WTC11 (cell line): ENCODE results near the gene HOXB6. TPM values are rescaled to one million over a fixed set of nuclear protein-coding genes. Genes with fewer than 3 reads are reported as not detected.
A peak's percentile ranks its signal among the peaks of the same experiment; 100 is the strongest.

Experiments
- ATAC-seq: fragments of 200-7000 bp; cut with Tn5 transposase; 2 replicates; pipeline ENCODE4 v1.10.0; 2021; ENCODE audit warnings: mild to moderate bottlenecking, moderate library complexity
- CTCF ChIA-PET: fragments of 300-600 bp; sonication (Branson Sonifier 250); formaldehyde crosslinking; loops from one replicate; lab custom pipeline; 2021; ENCODE audit warnings: antibody characterized with exemption; lab: Charles Lee
- POLR2A ChIA-PET: fragments of 350-600 bp; sonication (Branson Sonifier 250); formaldehyde crosslinking; loops from one replicate; lab custom pipeline; 2021; ENCODE audit warnings: antibody characterized with exemption; lab: Charles Lee
- DNase-seq: peaks from one replicate; pipeline ENCODE4 v3.0.0; 2021; ENCODE audit warnings: low spot score
- H3K27ac Mint-ChIP-seq: 2 replicates; pipeline ENCODE4 v1.8.0; 2021; ENCODE audit warnings: mixed read lengths
- H3K27me3 Mint-ChIP-seq: 2 replicates; pipeline ENCODE4 v1.8.0; 2021; ENCODE audit warnings: low read depth, mild to moderate bottlenecking, moderate library complexity, mixed read lengths
- H3K36me3 Mint-ChIP-seq: 2 replicates; pipeline ENCODE4 v1.8.0; 2021; ENCODE audit warnings: mixed read lengths
- H3K4me1 Mint-ChIP-seq: 2 replicates; pipeline ENCODE4 v1.8.0; 2022; ENCODE audit warnings: mixed read lengths
- H3K4me3 Mint-ChIP-seq: 2 replicates; pipeline ENCODE4 v1.8.0; 2021; ENCODE audit warnings: mild to moderate bottlenecking, moderate library complexity, mixed read lengths
- H3K9me3 Mint-ChIP-seq: 2 replicates; pipeline ENCODE4 v1.8.0; 2021; ENCODE audit warnings: mixed read lengths
- CREM ChIP-seq: sonication (generic); formaldehyde crosslinking; IDR thresholded peaks from 2 replicates; pipeline ENCODE4 v1.8.1; 2022; ENCODE audit warnings: mild to moderate bottlenecking, missing genetic modification reagents, moderate library complexity
- E2F4 ChIP-seq: sonication (generic); formaldehyde crosslinking; IDR thresholded peaks from 2 replicates; pipeline ENCODE4 v1.8.1; 2022; ENCODE audit warnings: low read depth, mild to moderate bottlenecking, moderate library complexity, missing genetic modification reagents, borderline replicate concordance
- EMX1 ChIP-seq: fragments of 250-450 bp; sonication (Bioruptor Pico); IDR thresholded peaks from 2 replicates; pipeline ENCODE4 v1.8.0; 2021; ENCODE audit warnings: mild to moderate bottlenecking
- FOXK1 ChIP-seq: sonication (generic); formaldehyde crosslinking; IDR thresholded peaks from 2 replicates; pipeline ENCODE4 v1.8.0; 2022; ENCODE audit warnings: mild to moderate bottlenecking, moderate library complexity, missing genetic modification reagents
- FOXP1 ChIP-seq: sonication (generic); formaldehyde crosslinking; IDR thresholded peaks from 2 replicates; pipeline ENCODE4 v1.8.0; 2022; ENCODE audit warnings: missing genetic modification reagents, mild to moderate bottlenecking, moderate library complexity, borderline replicate concordance
- JUN ChIP-seq: sonication (generic); formaldehyde crosslinking; IDR thresholded peaks from 2 replicates; pipeline ENCODE4 v1.8.0; 2023; ENCODE audit warnings: mild to moderate bottlenecking, missing genetic modification reagents
- MXD4 ChIP-seq: fragments of 250-450 bp; sonication (Bioruptor Pico); IDR thresholded peaks from 2 replicates; pipeline ENCODE4 v1.8.0; 2021; ENCODE audit warnings: mild to moderate bottlenecking, moderate library complexity, borderline replicate concordance
- NFYB ChIP-seq: sonication (generic); formaldehyde crosslinking; conservative IDR thresholded peaks from 2 replicates; pipeline ENCODE4 v1.8.0; 2022; ENCODE audit warnings: low read depth, missing genetic modification reagents
- NR2C2 ChIP-seq: sonication (generic); formaldehyde crosslinking; IDR thresholded peaks from 2 replicates; pipeline ENCODE4 v1.8.0; 2022; ENCODE audit warnings: mild to moderate bottlenecking, missing genetic modification reagents
- TP53 ChIP-seq: sonication (generic); formaldehyde crosslinking; IDR thresholded peaks from 2 replicates; pipeline ENCODE4 v1.8.1; 2023; ENCODE audit warnings: mild to moderate bottlenecking, missing genetic modification reagents
- ZBTB21 ChIP-seq: sonication (generic); formaldehyde crosslinking; IDR thresholded peaks from 2 replicates; pipeline ENCODE4 v1.8.1; 2023; ENCODE audit warnings: mild to moderate bottlenecking, missing genetic modification reagents, borderline replicate concordance
- ZNF423 ChIP-seq: fragments of 250-450 bp; sonication (Bioruptor Pico); IDR thresholded peaks from 2 replicates; pipeline ENCODE4 v2.1.2; 2022; ENCODE audit warnings: mild to moderate bottlenecking, moderate library complexity
- total RNA-seq: library from RNA; stranded (reverse); gene quantifications from 3 replicates; pipeline ENCODE4 v1.2.3, GENCODE V29; 2021
- TF ChIP-seq, protein P1 (sequence below): sonication (generic); formaldehyde crosslinking; IDR thresholded peaks from 2 replicates; pipeline ENCODE4 v1.8.1; 2022; ENCODE audit warnings: mild to moderate bottlenecking, moderate library complexity, missing genetic modification reagents
- TF ChIP-seq, protein P2 (sequence below): sonication (generic); formaldehyde crosslinking; IDR thresholded peaks from 2 replicates; pipeline ENCODE4 v1.8.0; 2022; ENCODE audit warnings: missing genetic modification reagents

The HOXB6 gene
- total RNA-seq, 1 experiment from 2014 or later, result not detected

DNA sequence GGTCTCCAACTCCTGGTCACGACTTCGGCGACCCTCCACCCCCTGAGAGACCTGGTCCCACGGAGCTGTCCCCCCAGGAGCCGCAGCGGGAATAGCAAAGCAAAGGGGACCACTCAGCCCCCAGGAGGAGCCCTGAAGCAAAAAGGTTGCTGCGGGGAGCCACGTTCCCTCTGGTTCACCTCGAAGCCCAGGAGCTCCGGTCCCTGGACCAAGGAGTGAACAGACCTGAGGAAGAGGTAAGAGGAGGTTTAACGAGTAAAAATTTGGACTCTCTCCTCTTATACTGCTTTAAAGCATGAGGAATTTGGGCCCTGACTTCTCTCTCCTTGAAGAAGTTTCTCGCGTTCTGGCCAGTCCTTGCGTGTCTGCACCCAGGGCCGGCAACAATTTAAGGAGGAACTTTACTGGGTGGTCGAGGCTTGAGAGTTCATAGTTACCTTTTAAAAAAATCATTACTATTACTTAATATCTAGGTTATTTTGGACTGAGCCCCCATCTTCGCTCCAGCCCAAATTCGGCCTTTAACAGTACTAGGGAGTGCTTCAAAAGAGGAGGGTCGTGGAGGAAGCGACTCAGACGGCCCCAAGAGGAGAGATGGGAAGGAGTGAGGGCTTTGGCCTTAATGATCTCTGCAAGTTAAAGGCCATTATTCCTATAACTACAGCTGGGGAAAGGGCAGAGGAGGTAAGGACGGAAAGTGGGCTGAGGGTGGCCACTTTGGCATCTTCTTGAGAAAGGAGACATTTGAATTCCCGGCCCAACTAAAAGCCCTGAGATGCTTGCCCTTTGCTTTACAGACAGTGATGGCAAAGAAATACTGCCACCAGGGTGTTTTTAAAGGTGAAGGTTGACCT, 38.3 kb upstream of the HOXB6 start (continued):
- TF ChIP-seq, protein P1, sequence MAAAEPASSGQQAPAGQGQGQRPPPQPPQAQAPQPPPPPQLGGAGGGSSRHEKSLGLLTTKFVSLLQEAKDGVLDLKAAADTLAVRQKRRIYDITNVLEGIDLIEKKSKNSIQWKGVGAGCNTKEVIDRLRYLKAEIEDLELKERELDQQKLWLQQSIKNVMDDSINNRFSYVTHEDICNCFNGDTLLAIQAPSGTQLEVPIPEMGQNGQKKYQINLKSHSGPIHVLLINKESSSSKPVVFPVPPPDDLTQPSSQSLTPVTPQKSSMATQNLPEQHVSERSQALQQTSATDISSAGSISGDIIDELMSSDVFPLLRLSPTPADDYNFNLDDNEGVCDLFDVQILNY (CRISPR knock-in tag), result no peak
- TF ChIP-seq FOXP1 (CRISPR knock-in tag), result no peak
- no peak for TF ChIP-seq FOXK1
- no peak for TF ChIP-seq ZNF423 (CRISPR knock-in tag)
- no peak for TF ChIP-seq NR2C2 (CRISPR knock-in tag)
- TF ChIP-seq TP53 (CRISPR knock-in tag), result no peak
- no peak for TF ChIP-seq E2F4 (CRISPR knock-in tag)
- no peak for TF ChIP-seq ZBTB21 (CRISPR knock-in tag)
- TF ChIP-seq MXD4 (CRISPR knock-in tag), result no peak
- TF ChIP-seq, all 79 proteins: peak for 0

DNA sequence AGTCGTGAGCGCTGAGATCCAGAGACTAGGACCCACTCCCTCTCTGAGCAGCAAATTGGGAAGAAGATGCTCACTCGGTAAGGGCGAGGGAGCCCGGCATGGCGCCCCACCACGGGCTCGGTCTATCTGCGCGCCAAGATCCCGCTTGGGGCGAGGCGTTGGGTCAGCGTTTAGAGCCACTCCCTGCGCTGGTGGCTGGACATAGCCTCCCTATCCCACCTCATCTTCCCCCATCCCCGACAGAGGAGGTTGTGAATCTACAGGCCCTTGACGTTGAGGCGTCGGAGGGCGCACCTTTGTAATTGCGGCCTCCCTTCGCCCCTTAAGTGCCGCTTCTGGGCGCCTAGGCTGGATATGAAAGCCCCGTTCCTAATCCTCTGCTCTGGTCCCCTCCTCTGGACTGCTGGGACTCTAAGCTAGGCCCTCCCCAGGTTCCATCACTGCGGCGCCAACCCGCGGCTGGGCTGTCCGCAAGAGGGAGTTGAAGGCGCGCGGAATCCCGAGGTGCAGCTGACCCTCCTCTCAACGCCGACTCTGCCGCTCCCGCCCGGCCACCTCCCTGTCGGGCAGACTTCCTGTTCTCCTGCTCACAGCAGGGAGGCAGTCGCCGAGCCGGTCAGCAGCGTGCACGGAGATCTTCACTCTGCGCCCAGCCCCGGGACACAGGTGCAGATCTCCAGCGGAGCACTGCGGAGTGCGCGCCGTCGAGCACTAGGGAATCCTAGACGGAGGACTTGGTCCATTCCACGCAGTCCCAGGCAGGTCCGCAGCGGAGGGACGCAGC, 37.5 kb upstream of the HOXB6 start:
- Mint-ChIP-seq H3K9me3 (no peaks in the 10 kb centered on the region), H3K27ac (no peak overlapping the region), H3K4me3 (peak overlapping the region; percentile 56), H3K4me1 (peaks cover 25% of the 10 kb centered on the region), H3K36me3 (no peaks in the 10 kb centered on the region), H3K27me3 (peaks cover 100% of the 10 kb centered on the region; the same call in 1 of the 2 replicates)
- ATAC-seq (peak; percentile 68), DNase-seq (peak; percentile 80)
- ChIA-PET CTCF (interaction anchor here (0.9 to 3.4 kb wide), 10 partner anchors 10 to 237 kb away, joined by 3 to 19 read pairs (median 6); partner anchors contain the start of gene HOXB9), POLR2A (no interaction called here)
- TF ChIP-seq CREM (0 out of 2 replicates have a peak, but pooled peaks have one; percentile 33), JUN (CRISPR knock-in tag) (no peak), EMX1 (CRISPR knock-in tag) (no peak)
- TF ChIP-seq, protein P1 (CRISPR knock-in tag), result peak; percentile 36; the same call in 1 of the 2 replicates

- ChIA-PET POLR2A (no interaction called here), CTCF (interaction anchor here (0.9 to 3.4 kb wide), 8 partner anchors 9 to 237 kb away, joined by 3 to 19 read pairs (median 7); no protein-coding TSS in a partner anchor)
- H3K27me3 Mint-ChIP-seq, result peaks cover 100% of the 10 kb centered on the region; the same call in 1 of the 2 replicates
- peak overlapping the region; percentile 56 for H3K4me3 Mint-ChIP-seq
- peaks cover 29% of the 10 kb centered on the region for H3K4me1 Mint-ChIP-seq
- H3K9me3 Mint-ChIP-seq, result no peaks in the 10 kb centered on the region
- no peaks in the 10 kb centered on the region for H3K36me3 Mint-ChIP-seq
- peak; percentile 61 for DNase-seq
- no peak overlapping the region for H3K27ac Mint-ChIP-seq
- TF ChIP-seq, protein P2, sequence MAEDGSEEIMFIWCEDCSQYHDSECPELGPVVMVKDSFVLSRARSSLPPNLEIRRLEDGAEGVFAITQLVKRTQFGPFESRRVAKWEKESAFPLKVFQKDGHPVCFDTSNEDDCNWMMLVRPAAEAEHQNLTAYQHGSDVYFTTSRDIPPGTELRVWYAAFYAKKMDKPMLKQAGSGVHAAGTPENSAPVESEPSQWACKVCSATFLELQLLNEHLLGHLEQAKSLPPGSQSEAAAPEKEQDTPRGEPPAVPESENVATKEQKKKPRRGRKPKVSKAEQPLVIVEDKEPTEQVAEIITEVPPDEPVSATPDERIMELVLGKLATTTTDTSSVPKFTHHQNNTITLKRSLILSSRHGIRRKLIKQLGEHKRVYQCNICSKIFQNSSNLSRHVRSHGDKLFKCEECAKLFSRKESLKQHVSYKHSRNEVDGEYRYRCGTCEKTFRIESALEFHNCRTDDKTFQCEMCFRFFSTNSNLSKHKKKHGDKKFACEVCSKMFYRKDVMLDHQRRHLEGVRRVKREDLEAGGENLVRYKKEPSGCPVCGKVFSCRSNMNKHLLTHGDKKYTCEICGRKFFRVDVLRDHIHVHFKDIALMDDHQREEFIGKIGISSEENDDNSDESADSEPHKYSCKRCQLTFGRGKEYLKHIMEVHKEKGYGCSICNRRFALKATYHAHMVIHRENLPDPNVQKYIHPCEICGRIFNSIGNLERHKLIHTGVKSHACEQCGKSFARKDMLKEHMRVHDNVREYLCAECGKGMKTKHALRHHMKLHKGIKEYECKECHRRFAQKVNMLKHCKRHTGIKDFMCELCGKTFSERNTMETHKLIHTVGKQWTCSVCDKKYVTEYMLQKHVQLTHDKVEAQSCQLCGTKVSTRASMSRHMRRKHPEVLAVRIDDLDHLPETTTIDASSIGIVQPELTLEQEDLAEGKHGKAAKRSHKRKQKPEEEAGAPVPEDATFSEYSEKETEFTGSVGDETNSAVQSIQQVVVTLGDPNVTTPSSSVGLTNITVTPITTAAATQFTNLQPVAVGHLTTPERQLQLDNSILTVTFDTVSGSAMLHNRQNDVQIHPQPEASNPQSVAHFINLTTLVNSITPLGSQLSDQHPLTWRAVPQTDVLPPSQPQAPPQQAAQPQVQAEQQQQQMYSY (CRISPR knock-in tag), result peak; percentile 75
- no peak for TF ChIP-seq NFYB
- ATAC-seq, result peak; percentile 28
These were observed 36.8 kb upstream of the HOXB6 start for GRCh38 chr17:48641541-48642058.
